HG02678 (cell line): ENCODE measurements around the gene PACRG.

Experiments used
- ATAC-seq: cut with Tn5 transposase; IDR thresholded peaks from one replicate; pipeline ENCODE4 v1.9.1; 2021; ENCODE audit warnings: mild to moderate bottlenecking, moderate library complexity; ENCODE audit not compliant: unreplicated experiment

PACRG gene

GRCh38 chr6:163126741-163127140, 399.0 kb downstream of the PACRG start:
- no peak for ATAC-seq

- ATAC-seq, result no peak
Measured at GRCh38 chr6:163127587-163127986, 399.8 kb downstream of the PACRG start.

GRCh38 chr6:163128324-163128723, 400.6 kb downstream of the PACRG start:
- no peak for ATAC-seq

- no peak for ATAC-seq
Measured at GRCh38 chr6:163132050-163132750, 404.4 kb downstream of the PACRG start.

- no peak for ATAC-seq
Measured at GRCh38 chr6:163133017-163133416, 405.2 kb downstream of the PACRG start.

GRCh38 chr6:163133691-163134090, 405.9 kb downstream of the PACRG start:
- ATAC-seq, result no peak

GRCh38 chr6:163136681-163137397, 409.1 kb downstream of the PACRG start:
- no peak for ATAC-seq

GRCh38 chr6:163137398-163137881, 409.7 kb downstream of the PACRG start:
- ATAC-seq, result no peak

- ATAC-seq, result no peak
Measured at GRCh38 chr6:163146036-163146435, 418.3 kb downstream of the PACRG start.

GRCh38 chr6:163147994-163148393, 420.2 kb downstream of the PACRG start:
- ATAC-seq, result no peak

GRCh38 chr6:163148451-163149278, 420.9 kb downstream of the PACRG start:
- no peak for ATAC-seq

GRCh38 chr6:163149279-163149848, 421.6 kb downstream of the PACRG start:
- ATAC-seq, result no peak

GRCh38 chr6:163151212-163151611, 423.4 kb downstream of the PACRG start:
- no peak for ATAC-seq

- no peak for ATAC-seq
Measured at GRCh38 chr6:163152701-163153100, 424.9 kb downstream of the PACRG start.

- ATAC-seq, result no peak
Measured at GRCh38 chr6:163159110-163159509, 431.3 kb downstream of the PACRG start.

GRCh38 chr6:163159689-163160088, 431.9 kb downstream of the PACRG start:
- no peak for ATAC-seq

- no peak for ATAC-seq
Measured at GRCh38 chr6:163162007-163162873, 434.5 kb downstream of the PACRG start.

GRCh38 chr6:163162874-163163213, 435.1 kb downstream of the PACRG start:
- ATAC-seq, result no peak

- no peak for ATAC-seq
Measured at GRCh38 chr6:163164175-163164900, 436.6 kb downstream of the PACRG start.
